Hepatocyte (in vitro differentiated cells): ENCODE data around the gene FFAR4. TPM values are rescaled to one million over a fixed set of nuclear protein-coding genes. Genes with fewer than 3 reads are reported as not detected.

Source experiments
- DNase-seq: peaks from one replicate; pipeline ENCODE4 v3.0.0-alpha.2; 2016; ENCODE audit warnings: low spot score
- H2AFZ ChIP-seq: fragments of 200-600 bp; sonication (generic); 2 replicates; pipeline ENCODE4 v1.6.0; 2016; ENCODE audit warnings: antibody characterized with exemption, mild to moderate bottlenecking
- H3K27ac ChIP-seq: fragments of 200-600 bp; sonication (generic); 2 replicates; pipeline ENCODE4 v1.5.1; 2016; ENCODE audit warnings: mild to moderate bottlenecking
- H3K27me3 ChIP-seq: fragments of 200-600 bp; sonication (generic); 2 replicates; pipeline ENCODE4 v1.6.1; 2016
- H3K36me3 ChIP-seq: fragments of 200-600 bp; sonication (generic); replicated peaks from 2 replicates; pipeline ENCODE4 v1.5.1; 2016; ENCODE audit warnings: low read depth; ENCODE audit not compliant: insufficient read depth
- H3K4me1 ChIP-seq: fragments of 200-600 bp; sonication (generic); 2 replicates; pipeline ENCODE4 v1.5.1; 2016; ENCODE audit warnings: mild to moderate bottlenecking, moderate library complexity; ENCODE audit not compliant: insufficient read depth
- H3K4me2 ChIP-seq: fragments of 200-600 bp; sonication (generic); 2 replicates; pipeline ENCODE4 v1.6.0; 2016
- H3K4me3 ChIP-seq: fragments of 200-600 bp; sonication (generic); 2 replicates; pipeline ENCODE4 v1.5.1; 2016; ENCODE audit warnings: mild to moderate bottlenecking
- H3K79me2 ChIP-seq: fragments of 200-600 bp; sonication (generic); 2 replicates; pipeline ENCODE4 v1.6.0; 2017; ENCODE audit warnings: mild to moderate bottlenecking
- H3K9me2 ChIP-seq: fragments of 200-600 bp; sonication (generic); replicated peaks from 2 replicates; pipeline ENCODE4 v1.6.0; 2017; ENCODE audit warnings: mild to moderate bottlenecking; ENCODE audit not compliant: insufficient read depth
- H3K9me3 ChIP-seq: fragments of 200-600 bp; sonication (generic); 2 replicates; pipeline ENCODE4 v1.5.1; 2016; ENCODE audit warnings: low read depth, mild to moderate bottlenecking
- H4K20me1 ChIP-seq: fragments of 200-600 bp; sonication (generic); 2 replicates; pipeline ENCODE4 v1.6.0; 2016; ENCODE audit warnings: mild to moderate bottlenecking; ENCODE audit not compliant: insufficient read depth, poor library complexity, severe bottlenecking
- EZH2 ChIP-seq: fragments of 200-600 bp; sonication (generic); IDR thresholded peaks from 2 replicates; pipeline ENCODE4 v1.6.1; 2016; ENCODE audit warnings: antibody characterized with exemption, mild to moderate bottlenecking, borderline replicate concordance
- EZH2phosphoT487 ChIP-seq: fragments of 200-600 bp; sonication (generic); IDR thresholded peaks from one replicate; pipeline ENCODE4 v1.6.1; 2018; ENCODE audit warnings: antibody characterized with exemption, mild to moderate bottlenecking, low read depth, moderate library complexity; ENCODE audit not compliant: unreplicated experiment, severe bottlenecking
- WGBS: methylation state at CpG from one replicate; pipeline ENCODE4 v1.1.6; 2016; ENCODE audit warnings: low lambda C conversion rate; ENCODE audit errors: missing lambda C conversion rate; 5-methylcytosine and 5-hydroxymethylcytosine counted together
- polyA plus RNA-seq: library from polyadenylated mRNA; unstranded; fragments of >200 nt; fragmentation: Nextera tagmentation; extraction: Ambion mirVana; gene quantifications from 2 replicates; pipeline ENCODE4 v1.2.1, GENCODE V29; 2016
- total RNA-seq: library from RNA; depleted of rRNA; stranded (reverse); fragments of >200 nt; gene quantifications from 2 replicates; pipeline ENCODE4 v1.2.3, GENCODE V29; 2014
- TF ChIP-seq, protein P1 (sequence below): fragments of 200-600 bp; sonication (generic); IDR thresholded peaks from 2 replicates; pipeline ENCODE4 v1.5.1; 2016; ENCODE audit warnings: antibody characterized with exemption, mild to moderate bottlenecking; ENCODE audit not compliant: poor library complexity

The FFAR4 gene
- total and polyA plus RNA-seq, 2 experiments from 2014 or later: 0.53 TPM; not detected in 1

- Histone ChIP-seq H3K4me1 (no peaks in the 10 kb centered on the region), H4K20me1 (no peaks in the 10 kb centered on the region), H3K27ac (no peak overlapping the region), H3K27me3 (peaks cover 19% of the 10 kb centered on the region), H3K4me3 (no peak overlapping the region), H3K9me2 (no peaks in the 10 kb centered on the region), H2AFZ (no peak overlapping the region), H3K79me2 (no peaks in the 10 kb centered on the region), H3K9me3 (no peaks in the 10 kb centered on the region), H3K4me2 (no peak overlapping the region), H3K36me3 (no peaks in the 10 kb centered on the region)
- no peak for DNase-seq
- 48% methylated on average over 10 of the region's 10 CpGs for WGBS
- TF ChIP-seq EZH2phosphoT487 (no peak), EZH2 (no peak)
- TF ChIP-seq, protein P1, sequence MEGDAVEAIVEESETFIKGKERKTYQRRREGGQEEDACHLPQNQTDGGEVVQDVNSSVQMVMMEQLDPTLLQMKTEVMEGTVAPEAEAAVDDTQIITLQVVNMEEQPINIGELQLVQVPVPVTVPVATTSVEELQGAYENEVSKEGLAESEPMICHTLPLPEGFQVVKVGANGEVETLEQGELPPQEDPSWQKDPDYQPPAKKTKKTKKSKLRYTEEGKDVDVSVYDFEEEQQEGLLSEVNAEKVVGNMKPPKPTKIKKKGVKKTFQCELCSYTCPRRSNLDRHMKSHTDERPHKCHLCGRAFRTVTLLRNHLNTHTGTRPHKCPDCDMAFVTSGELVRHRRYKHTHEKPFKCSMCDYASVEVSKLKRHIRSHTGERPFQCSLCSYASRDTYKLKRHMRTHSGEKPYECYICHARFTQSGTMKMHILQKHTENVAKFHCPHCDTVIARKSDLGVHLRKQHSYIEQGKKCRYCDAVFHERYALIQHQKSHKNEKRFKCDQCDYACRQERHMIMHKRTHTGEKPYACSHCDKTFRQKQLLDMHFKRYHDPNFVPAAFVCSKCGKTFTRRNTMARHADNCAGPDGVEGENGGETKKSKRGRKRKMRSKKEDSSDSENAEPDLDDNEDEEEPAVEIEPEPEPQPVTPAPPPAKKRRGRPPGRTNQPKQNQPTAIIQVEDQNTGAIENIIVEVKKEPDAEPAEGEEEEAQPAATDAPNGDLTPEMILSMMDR: no peak
Measured at GRCh38 chr10:93573051-93573909, 6.8 kb downstream of the FFAR4 start.

- H3K4me2 ChIP-seq: no peak overlapping the region
- no peaks in the 10 kb centered on the region for H3K9me2 ChIP-seq
- TF ChIP-seq EZH2phosphoT487 (no peak), EZH2 (no peak)
- TF ChIP-seq, protein P1: no peak
- 95% methylated on average over 3 of the region's 3 CpGs for WGBS
- peaks cover 13% of the 10 kb centered on the region for H3K27me3 ChIP-seq
- no peaks in the 10 kb centered on the region for H4K20me1 ChIP-seq
- H3K27ac ChIP-seq: no peak overlapping the region
- H3K79me2 ChIP-seq: no peaks in the 10 kb centered on the region
- no peak overlapping the region for H3K4me3 ChIP-seq
- H2AFZ ChIP-seq: no peak overlapping the region
- no peaks in the 10 kb centered on the region for H3K4me1 ChIP-seq
- no peaks in the 10 kb centered on the region for H3K36me3 ChIP-seq
- no peaks in the 10 kb centered on the region for H3K9me3 ChIP-seq
- DNase-seq: no peak
Measured at GRCh38 chr10:93573924-93574323, 7.5 kb downstream of the FFAR4 start.

DNA sequence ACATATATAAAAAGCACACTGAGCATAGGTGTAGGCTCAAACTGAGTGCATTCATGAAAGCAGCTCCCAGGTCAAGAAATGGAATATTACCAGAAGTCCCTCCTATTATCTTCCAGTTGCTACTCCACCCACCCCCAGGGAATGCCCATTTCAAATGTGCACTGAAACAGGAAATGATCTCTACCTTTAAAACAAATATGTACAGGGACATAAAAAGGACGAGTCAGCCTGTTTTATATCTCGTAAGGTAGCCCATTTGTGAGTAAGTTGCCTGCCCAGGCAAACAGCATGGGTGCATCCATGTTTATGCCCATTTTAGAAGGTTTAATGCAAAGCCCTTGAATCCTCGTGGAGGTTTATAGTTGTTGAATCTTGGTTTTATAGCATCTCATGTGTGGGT is 10.4 kb downstream of the FFAR4 start:
- TF ChIP-seq EZH2: no peak
- TF ChIP-seq EZH2phosphoT487: no peak
- TF ChIP-seq, protein P1: no peak
- WGBS: 65% methylated on average over 3 of the region's 3 CpGs
- Histone ChIP-seq H3K4me2 (no peak overlapping the region), H2AFZ (no peak overlapping the region), H3K9me2 (no peaks in the 10 kb centered on the region), H3K36me3 (no peaks in the 10 kb centered on the region), H3K27me3 (no peaks in the 10 kb centered on the region), H3K4me3 (no peak overlapping the region), H3K9me3 (no peaks in the 10 kb centered on the region), H4K20me1 (no peaks in the 10 kb centered on the region), H3K4me1 (no peaks in the 10 kb centered on the region), H3K27ac (peak overlapping the region; percentile 28), H3K79me2 (no peaks in the 10 kb centered on the region)
- no peak for DNase-seq
